GM21717 (cell line): ENCODE measurements around the gene RNF220.
"Not testable (repeated sequence)": the region's sequence is repeated elsewhere in the genome, so short reads cannot be mapped to it uniquely, and the experiment has no call there.

Source experiments
- ATAC-seq: cut with Tn5 transposase; IDR thresholded peaks from one replicate; pipeline ENCODE4 v1.9.1; 2021; ENCODE audit warnings: mild to moderate bottlenecking, moderate library complexity; ENCODE audit not compliant: unreplicated experiment

The RNF220 gene

DNA sequence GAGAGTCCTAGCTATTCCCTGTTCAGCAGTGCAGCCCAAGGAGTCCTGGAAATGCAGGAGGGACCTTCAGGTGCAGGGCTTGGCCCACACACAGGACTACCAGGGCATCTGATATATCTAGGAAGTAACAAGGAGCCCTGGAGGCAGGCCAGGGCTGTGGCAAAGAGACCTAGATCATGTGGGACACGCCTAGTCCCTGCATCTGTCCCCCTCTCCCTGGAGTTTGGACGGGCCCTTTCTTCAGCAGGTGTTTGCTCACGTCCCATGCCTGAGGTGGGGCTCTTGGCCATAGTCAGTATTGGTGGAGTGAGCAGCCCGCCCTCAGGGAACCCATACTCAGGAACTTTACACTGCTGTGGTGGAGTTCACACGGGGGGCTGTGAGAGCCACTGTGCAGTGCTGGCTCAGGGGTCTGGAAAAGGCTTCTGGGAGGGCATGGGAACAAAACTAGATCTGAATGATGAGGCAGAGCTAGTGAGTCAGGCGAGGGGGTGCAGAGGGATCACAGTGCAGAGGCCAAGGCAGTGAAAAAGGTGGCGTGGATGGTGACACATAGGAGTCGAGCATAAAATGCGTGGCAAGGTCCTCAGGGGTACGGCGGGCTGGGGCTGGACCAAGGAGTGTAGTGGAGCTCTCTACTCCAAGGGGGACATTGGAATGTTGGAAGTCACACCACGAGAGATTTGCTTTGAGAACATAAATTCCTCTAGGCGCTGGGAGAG lies 243.6 kb downstream of the RNF220 start:
- no peak for ATAC-seq

DNA sequence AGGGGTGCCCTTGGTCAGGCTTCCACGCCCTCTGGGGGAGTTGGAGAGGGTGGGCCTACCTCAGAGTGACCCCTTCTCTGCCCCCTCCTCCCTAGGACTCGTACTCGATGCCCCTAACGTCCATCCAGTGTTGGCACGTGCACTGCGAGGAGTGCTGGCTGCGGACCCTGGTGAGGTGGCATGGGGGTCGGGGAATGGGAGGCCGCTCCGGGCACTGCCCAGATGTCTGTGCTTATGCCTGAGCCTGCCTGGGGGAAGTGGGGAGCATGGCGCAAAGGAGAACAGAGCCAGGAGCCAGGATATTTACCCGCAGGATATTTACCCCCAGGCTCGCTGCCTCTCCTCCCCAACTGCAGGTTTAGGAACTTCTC lies 244.7 kb downstream of the RNF220 start:
- ATAC-seq = no peak

DNA sequence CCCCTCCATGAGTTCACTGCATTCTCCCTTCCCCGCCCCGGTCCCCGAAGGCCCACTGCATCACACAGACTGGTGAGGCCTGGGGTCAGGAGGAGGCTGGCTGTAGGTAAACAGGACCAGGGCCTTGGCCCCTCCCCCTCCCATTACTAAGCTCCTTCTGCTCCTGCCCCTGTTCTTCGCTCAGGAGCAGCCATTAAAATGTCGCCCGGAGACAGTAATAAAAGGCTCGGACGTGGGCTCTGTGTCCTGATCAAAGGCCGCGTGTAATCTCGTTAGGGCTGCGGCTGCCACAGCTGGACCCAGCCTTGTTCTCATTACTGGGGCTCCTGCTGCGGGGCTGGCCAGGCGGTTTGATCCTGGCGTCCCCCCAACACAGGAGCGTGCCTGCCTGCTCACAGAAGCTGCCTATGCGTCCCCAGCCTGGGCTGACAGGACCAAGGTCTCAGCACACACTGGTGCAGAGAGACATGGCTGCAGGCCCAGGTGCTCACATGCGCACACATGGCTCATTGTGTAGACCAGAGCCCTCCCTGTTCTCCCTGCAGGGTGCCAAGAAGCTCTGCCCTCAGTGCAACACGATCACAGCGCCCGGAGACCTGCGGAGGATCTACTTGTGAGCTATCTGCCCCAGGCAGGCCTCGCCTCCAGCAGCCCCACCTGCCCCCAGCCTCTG lies 245.2 kb downstream of the RNF220 start:
- no peak for ATAC-seq

DNA sequence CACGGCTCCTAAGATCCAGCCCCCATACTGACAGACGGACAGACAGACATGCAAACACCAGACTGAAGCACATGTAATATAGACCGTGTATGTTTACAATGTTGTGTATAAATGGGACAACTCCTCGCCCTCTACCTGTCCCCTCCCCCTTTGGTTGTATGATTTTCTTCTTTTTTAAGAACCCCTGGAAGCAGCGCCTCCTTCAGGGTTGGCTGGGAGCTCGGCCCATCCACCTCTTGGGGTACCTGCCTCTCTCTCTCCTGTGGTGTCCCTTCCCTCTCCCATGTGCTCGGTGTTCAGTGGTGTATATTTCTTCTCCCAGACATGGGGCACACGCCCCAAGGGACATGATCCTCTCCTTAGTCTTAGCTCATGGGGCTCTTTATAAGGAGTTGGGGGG lies 246.0 kb downstream of the RNF220 start:
- no peak for ATAC-seq

DNA sequence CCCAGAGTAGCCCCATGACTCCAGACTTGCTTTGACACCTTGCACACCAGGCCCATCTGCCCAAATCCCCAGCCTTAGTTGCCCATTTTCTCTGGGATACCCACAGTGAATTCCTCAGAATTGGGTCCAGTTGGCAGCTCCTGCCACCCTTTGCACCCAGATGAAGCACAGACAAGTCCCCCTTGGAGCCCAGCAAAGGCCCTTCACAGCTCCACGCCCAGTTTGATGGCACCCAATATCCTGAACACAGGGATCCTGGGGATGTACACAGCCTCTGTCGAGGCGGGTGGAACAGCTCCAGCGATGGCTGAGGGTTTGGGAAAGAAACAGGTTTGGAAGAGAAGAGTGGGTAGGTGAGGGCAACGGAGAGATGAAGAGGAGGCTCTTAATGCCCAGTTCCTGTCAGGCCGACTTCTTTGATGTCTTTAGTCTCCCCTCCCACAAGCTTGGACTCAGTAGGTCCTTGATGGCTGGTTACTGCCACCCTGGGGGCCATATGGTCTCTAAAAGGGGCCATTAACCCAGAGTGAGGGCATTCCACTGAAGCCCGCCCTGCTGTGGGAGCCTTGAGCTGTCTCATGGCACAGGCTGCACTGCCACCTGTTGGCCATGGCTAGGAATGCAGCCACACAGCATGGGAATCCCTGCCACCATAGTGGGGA lies 247.5 kb downstream of the RNF220 start:
- peak; percentile 75 for ATAC-seq

DNA sequence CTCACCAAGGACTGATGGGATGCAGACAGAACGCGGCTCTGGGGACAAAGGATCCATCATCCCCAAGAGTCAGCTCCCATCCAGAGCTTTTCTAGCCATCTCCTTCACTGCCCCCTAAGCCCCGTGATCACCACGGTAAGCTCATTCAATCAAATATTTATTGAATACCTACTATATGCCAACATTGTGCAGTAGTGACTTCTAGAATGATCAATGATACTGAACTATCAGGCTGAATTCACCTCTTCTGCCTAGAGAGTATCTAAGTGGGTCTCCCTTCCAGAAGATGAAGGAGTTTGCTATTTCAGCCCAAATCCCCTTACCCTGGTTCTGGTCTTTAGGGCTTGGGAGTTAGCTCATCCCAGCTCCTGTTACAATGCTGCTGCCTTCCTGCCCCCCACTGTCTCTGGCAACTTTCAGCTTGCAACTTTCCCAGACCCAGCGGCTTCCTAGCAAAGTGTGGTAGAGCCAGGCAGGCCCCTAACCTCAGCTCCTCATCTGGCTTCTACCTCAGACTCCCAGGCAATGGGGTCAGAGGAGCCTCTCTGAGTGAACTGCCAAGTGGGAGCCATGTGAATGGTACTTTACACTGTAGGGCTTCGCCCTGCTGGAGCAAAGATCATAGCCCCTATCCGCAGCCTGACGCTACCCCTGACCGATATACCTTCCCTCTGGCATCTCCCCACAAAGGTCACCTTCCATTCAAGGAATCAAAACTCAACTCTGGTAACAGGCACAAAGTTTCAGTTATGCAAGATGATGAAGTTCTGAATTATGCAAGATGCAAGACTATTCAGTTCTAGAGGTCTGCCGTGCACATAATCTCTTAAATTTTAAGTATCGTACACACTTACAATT lies 248.3 kb downstream of the RNF220 start:
- ATAC-seq = no peak

DNA sequence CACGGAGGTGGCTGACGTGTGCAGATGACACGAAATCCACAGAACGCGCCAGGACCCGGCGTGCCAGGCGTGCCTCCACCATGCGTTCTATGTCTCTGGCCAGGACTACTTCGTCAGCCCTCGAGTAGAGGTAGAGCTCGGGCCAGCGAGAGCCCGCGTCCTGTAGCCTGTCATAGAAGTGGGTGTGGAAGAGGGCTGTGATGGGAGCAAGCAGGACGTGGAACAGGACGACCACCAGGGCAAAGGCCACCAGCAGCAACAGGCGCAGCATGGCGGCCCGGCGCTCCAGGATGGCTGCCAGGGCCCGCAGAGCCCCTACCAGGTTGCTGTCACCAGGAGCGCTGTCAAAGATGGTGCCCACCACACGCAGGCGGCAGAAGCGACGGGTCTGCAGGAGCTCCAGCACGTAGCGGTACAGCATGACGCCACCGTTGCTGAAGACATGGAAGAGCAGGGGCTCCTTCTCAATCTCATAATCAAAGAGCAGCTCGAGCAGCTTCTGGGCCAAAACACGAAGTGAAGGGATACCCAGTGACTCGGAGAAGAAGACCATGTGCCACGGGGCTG lies 249.6 kb downstream of the RNF220 start:
- ATAC-seq = no peak

DNA sequence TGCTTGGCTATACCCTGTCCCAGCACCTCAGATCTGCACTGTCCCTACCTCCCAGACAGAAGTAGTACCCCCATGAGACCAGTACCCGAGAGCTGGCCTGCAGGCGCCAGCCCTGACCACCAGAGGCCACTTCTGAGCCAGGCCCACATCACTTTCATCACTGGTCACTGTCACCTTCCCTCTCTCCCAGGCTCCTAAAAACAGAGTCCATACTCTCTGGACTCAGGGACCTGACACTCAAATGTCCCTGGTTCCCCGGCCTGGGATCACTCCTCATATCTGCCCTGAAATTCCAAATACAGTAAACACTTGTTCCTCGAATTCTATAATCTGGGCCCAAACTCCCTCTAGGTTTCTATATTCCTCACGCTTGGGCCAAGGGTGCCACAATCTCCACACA lies 250.6 kb downstream of the RNF220 start:
- ATAC-seq = no peak

DNA sequence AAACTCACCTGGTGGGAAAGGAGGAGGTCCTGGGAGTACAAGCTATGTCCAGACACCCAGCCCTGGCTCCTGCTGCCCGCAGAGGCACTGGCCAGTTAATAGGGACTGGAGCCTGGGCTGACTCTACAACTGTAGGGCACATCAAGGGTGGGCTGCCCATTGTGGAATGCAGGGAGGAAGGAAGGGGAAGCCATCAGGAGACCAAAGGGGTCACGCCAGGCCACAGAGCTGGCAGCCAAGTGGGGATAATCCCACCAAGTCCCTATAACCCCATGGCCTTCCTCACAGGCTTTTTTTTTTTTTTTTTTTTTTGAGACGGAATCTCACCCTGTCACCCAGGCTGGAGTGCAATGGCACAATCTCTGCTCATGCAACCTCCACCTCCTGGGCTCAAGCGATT lies 254.5 kb downstream of the RNF220 start:
- ATAC-seq = no peak

DNA sequence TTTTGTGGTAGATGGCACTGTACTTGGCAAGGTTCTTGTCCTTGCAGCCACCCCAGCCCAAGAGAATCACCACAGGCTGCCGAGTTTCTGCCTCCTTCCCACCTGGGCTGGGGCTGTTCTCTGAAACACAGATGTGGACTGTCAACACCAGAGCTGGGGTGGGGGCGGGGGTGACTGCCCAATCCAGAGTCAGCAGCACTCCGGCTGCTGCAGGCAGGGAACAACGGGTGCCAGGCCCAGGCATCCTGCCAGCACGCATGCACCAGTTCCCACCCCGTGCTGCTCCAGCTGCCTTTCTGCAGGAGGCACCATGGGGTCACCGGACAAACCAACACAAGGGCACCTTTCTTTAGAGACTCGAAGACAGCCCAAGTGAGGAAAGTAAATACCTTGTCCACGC lies 255.1 kb downstream of the RNF220 start:
- no peak for ATAC-seq

DNA sequence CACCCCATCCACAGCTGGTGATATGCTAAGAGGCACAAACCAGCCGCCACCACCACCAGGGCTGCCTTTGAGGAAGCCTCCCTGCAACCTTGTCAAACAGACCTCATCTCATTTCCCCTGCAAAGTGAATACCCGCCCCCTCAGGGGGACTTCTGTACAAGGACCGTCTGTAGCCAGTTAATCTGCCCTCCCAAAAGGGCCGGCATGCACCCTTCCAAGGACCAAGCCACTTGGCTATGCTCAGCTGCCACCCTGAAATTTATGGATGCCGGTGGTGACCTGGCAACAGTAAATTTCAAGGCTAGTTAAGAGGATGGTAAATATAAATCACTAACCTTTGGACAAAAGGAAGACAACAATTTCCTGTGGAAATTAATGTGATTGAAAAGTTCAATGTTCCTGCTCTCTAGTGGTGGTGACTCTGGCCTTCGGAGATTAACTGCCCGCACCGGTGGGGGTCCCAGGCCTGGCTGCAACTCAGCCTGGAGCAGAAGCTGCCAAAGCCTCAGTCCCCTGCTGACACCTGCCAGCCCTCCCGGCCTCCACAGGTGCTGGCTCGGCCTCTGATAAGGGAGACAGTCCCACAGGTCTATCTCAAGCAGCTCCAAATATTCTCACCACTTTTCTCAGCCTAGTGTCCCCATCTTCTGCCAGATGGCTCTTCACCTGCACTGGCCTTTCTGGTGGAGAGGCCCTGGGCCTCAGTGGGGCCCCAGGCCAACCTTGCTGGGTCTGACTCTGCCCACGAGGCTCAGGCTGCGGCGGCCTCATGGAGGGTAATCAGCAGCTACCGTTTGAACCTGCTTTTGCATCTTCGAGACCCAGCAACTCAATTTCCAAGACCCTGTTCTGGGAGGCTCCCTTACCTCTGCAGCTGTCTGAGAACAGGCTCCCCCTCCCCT lies 257.0 kb downstream of the RNF220 start:
- no peak for ATAC-seq

DNA sequence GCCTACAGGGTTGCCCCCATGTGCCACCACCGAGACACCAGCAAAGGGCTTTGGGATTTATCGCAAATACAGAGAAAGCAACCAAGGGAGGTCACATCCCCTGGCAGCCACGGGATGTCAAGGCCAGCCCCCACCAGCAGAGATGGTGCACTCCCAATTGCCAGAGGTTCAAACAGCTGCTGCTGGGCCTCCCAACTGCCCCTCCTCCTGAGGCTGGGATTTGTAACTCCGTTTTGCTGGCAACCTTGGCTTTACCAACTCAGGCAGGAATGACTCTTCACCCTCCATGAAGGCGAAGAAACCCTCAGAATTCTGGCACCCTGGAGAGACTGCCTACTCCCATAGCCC lies 257.6 kb downstream of the RNF220 start:
- no peak for ATAC-seq

DNA sequence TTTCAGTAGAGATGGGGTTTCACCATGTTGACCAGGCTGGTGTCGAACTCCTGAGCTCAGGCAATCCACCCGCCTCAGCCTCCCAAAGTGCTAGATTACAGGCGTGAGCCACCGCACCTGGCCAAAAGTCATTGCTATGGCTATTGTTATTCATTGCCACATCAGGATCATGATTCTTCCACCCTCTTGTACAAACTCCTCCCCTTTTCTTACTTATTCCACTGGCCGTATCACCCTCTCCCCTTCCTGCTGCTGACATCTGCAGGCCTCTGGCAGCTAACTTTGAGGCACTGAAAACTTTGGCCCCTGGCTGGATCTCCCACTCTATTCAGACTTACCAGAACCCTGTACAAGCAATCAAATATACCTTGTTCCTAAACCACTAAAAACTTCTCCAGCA lies 258.4 kb downstream of the RNF220 start:
- ATAC-seq = no peak

DNA sequence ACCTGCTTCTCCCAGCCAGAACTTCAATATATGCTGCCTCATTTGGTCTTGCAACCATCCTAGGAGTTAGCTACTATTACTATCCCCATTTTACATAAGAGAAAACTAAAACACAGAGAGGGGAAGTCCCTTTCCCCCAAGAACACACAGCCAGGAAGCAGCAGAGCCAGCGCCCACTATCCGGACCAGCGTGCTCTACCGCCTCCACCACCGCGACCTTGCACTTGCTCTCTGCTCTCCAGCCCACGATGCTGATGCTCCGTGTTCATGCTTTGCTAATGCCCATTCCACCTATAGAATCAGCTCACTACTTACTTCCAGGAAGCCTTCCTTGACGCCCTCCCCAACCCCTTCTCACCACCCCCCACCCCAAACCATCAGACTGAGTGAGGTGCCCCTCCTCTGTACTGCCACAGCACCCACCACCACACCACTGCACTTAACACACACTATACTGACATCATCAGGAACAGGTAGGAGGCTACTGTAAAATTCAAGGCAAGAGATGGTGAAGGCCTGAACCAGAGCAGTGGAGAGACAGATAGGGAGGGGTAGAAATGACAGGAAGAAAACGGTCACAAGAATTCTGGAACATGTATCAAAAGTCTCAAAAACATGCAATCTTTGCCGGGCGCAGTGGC lies 259.8 kb downstream of the RNF220 start:
- ATAC-seq = no peak

DNA sequence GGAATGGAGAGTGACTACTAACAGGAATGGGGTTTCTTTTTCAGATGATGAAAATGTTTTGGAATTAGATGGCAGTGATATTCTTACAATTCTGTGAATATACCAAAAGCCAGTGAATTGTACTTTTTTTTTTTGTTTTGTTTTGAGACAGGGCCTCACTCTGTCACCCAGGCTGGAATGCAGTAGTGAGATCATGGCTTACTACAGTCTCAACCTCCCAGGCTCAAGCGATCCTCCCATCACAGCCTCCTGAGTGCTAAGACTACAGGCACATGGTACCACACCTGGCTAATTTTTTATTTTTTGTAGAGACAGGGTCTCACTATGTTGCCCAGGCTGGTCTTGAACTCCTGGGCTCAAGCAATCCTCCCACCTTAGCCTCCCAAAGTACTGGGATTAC lies 261.7 kb downstream of the RNF220 start:
- not testable (repeated sequence) for ATAC-seq

DNA sequence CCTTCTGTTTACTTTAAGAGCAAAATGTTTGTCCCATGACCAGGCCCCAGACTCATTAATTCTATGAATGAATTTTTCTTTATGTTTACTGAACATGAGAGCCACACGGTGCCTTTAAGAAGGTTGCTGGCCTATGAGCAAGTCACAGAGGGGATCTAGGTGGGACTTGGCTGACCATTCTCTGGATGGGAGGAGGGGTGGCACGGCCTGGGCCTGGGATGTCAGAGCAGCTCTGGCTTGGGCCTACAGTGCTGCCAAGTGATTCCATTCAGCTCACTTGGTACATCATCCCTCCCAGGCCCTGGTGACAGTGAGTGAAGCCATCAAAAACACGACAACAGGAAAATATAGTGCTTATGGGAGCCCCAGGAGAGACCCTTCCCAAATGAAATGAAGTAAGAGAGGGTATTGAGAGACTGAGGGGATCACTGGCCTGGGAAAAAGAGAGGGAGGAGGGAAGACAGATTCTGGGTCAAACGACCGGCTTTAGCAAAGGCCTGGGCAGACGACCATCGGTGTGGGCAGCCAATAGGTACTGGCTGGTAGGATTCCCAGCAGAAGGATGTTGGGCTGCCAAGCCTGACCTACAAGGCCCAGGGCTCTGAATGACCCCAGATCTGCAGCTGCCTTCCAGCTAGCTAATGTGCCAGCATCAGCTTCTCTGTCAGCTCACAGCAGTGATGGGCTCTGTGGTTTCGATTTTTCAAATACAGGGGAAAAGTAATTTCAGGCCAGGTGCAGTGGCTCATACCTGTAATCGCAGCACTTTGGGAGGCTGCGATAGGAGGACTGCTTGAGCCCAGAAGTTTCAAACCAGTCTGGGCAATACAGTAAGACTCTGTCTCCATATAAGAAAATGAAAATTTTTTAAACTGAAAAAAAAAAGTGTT lies 265.9 kb downstream of the RNF220 start:
- no peak for ATAC-seq

DNA sequence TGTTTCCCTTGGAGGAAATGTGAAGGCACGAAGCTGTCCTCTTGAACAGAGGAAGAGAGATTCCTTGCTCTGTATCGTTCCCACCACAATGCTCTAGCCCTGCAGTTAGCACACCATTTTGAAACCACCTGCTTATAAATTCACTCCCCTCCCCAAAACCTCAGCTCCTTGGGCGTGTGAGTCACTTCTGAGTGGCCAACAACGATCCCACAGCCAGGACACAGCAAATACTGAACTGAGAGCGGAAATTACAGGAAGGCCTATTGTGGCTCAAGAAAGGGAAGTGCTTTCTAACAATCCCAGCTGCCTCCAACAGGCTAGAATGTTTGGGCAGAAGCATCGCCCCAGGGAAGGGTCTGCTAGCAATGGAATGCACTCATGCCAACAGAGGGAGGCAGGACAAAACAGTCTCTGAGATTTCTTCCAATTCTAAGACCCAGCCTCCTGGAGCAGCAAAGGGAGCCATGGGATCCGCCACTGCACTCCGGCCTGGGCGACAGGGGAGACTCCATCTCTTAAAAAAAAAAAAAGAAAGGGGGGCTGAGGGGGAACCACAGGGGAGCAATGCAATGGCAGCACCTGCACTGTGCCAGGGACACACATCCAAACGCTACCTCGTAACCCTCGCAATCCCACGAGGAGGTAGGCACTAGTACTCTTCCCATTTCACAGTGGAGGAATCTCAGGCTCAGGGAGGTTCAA lies 267.4 kb downstream of the RNF220 start:
- ATAC-seq = no peak
